Measurements from ENCODE around the gene RAB3B. TPM values are rescaled to one million over a fixed set of nuclear protein-coding genes. Genes with fewer than 3 reads are reported as not detected.
"Not testable (repeated sequence)": the region's sequence is repeated elsewhere in the genome, so short reads cannot be mapped to it uniquely, and the experiment has no call there.

Gene RAB3B
- total RNA-seq, 2 experiments from 2014 or later = 0.11 to 0.13 TPM

DNA sequence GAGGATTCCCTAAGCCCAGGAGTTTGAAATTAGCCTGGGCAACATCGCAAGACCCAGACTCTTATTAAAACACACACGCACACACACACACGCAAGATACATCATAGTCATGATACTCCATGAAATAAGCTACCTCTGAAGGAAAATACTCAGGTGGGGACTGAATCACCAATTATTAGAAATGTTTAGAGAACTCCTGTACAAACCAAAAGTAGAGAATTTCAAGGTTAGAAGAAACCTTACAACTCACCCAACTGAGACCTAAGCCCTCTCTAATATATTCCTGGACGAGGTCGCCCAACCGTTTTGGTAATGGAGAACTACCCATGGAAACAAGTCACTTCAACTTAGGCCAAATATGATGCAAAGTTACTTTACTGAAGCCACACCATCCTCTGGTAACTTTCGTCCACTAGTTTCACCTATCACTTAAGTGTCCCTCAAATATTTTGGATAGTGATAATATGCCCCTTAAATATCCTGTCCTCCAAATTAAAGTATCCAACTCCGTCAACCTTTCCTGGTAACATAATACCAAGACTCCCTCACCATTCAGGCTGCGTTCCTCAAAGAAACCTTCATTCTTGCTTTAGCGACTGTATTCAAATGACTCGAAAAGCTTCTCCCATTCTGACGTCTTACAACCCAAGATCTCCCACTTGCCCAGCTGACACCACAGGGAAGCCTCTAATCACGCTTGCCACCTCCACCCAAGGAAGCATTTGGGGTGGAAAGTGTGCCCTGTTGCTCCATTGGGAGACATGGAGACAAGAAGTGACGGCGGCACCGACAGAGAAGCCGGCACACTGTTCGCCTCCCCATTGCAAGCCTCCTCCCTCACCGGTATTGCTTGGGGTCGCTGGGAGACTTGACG is 112.8 kb downstream of the RAB3B start:
- Mint-ChIP-seq H3K27ac (no peak overlapping the region), H3K27me3 (peaks cover 2% of the 10 kb centered on the region), H3K4me1 (ENCODE audit: low read depth) (peaks cover 40% of the 10 kb centered on the region), H3K9me3 (no peaks in the 10 kb centered on the region), H3K36me3 (ENCODE audit: low read depth) (peaks cover 21% of the 10 kb centered on the region), H3K4me3 (no peak overlapping the region)
- TF ChIP-seq, protein P1, sequence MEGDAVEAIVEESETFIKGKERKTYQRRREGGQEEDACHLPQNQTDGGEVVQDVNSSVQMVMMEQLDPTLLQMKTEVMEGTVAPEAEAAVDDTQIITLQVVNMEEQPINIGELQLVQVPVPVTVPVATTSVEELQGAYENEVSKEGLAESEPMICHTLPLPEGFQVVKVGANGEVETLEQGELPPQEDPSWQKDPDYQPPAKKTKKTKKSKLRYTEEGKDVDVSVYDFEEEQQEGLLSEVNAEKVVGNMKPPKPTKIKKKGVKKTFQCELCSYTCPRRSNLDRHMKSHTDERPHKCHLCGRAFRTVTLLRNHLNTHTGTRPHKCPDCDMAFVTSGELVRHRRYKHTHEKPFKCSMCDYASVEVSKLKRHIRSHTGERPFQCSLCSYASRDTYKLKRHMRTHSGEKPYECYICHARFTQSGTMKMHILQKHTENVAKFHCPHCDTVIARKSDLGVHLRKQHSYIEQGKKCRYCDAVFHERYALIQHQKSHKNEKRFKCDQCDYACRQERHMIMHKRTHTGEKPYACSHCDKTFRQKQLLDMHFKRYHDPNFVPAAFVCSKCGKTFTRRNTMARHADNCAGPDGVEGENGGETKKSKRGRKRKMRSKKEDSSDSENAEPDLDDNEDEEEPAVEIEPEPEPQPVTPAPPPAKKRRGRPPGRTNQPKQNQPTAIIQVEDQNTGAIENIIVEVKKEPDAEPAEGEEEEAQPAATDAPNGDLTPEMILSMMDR (IDR thresholded peaks at IDR 0.05) = no peak
- no peak for ATAC-seq
- ChIA-PET CTCF (interaction anchor here (1.0 to 1.4 kb wide), 3 partner anchors 12 to 19 kb away, joined by 3 read pairs; no protein-coding TSS in a partner anchor), POLR2A (interaction anchor here (0.7 to 1.2 kb wide), 3 partner anchors 8 to 44 kb away, joined by 3 to 6 read pairs (median 3); no protein-coding TSS in a partner anchor)
- intact Hi-C loops (cut with micrococcal nuclease) = no loop called here
- DNase-seq = peak; percentile 22

DNA sequence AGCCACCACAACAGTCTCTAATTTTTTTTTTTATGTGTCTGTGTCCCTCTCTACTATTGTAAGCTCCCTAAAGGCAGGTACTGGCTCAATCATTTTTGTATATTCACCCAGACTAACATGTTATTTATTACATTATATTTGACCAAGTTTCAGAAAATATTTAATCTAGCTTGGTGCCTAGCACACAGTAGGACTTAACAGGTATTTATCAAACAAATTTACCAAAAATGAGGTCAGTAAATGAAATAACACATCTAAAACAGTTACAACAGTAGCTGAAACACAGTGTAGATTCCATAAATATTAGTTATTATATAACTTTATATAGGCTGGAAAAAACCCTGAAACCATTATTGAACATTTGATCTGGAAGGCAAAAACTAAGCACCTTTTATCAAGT is 114.7 kb downstream of the RAB3B start:
- TF ChIP-seq, protein P1 (IDR thresholded peaks at IDR 0.05) = no peak
- no peak for ATAC-seq
- Mint-ChIP-seq H3K36me3 (ENCODE audit: low read depth) (peaks cover 28% of the 10 kb centered on the region), H3K9me3 (no peaks in the 10 kb centered on the region), H3K4me3 (peak overlapping the region; percentile 63), H3K4me1 (ENCODE audit: low read depth) (peaks cover 54% of the 10 kb centered on the region), H3K27me3 (no peaks in the 10 kb centered on the region), H3K27ac (peak overlapping the region; percentile 25)
- CTCF ChIA-PET = interaction anchor here (1.3 to 1.5 kb wide), 2 partner anchors 16 to 21 kb away, joined by 3 to 4 read pairs; no protein-coding TSS in a partner anchor
- intact Hi-C loops (cut with micrococcal nuclease) = no loop called here
- DNase-seq = no peak
- POLR2A ChIA-PET = interaction anchor here (0.7 to 1.0 kb wide), 2 partner anchors 15 to 20 kb away, joined by 3 to 4 read pairs; no protein-coding TSS in a partner anchor

DNA sequence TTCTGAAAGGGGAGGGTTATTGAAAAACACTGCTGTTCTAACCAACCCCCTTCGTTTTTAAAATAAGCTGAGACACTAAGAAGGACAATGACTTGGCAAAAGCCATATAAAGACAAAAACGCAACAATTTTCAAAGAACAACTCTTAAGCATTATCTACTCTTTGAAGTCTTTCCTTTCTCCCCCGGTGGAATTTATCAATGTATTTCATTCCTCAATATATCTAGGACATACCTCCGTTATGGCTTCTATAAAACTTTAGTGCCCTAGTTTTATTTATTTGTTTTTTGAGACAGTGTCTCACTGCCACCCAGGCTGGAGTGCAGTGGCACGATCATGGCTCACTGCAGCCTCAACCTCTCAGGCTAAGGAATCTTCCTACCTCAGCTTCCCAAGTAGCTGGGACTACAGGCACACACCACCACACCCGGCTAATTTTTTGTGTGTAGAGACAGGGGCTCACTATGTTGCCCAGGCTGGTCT is 115.2 kb downstream of the RAB3B start:
- H3K27ac Mint-ChIP-seq = peak overlapping the region; percentile 25
- ChIA-PET CTCF (interaction anchor here (1.3 to 1.5 kb wide), 2 partner anchors 15 to 21 kb away, joined by 3 to 4 read pairs; no protein-coding TSS in a partner anchor), POLR2A (interaction anchor here (0.7 to 1.0 kb wide), 2 partner anchors 15 to 20 kb away, joined by 3 to 4 read pairs; no protein-coding TSS in a partner anchor)
- H3K4me1 Mint-ChIP-seq (ENCODE audit: low read depth) = peaks cover 58% of the 10 kb centered on the region
- H3K27me3 Mint-ChIP-seq = no peaks in the 10 kb centered on the region
- peaks cover 28% of the 10 kb centered on the region for H3K36me3 Mint-ChIP-seq (ENCODE audit: low read depth)
- peak overlapping the region; percentile 63 for H3K4me3 Mint-ChIP-seq
- DNase-seq = no peak
- ATAC-seq = no peak
- TF ChIP-seq, protein P1 (IDR thresholded peaks at IDR 0.05) = no peak
- intact Hi-C loops (cut with micrococcal nuclease) = no loop called here
- H3K9me3 Mint-ChIP-seq = no peaks in the 10 kb centered on the region

DNA sequence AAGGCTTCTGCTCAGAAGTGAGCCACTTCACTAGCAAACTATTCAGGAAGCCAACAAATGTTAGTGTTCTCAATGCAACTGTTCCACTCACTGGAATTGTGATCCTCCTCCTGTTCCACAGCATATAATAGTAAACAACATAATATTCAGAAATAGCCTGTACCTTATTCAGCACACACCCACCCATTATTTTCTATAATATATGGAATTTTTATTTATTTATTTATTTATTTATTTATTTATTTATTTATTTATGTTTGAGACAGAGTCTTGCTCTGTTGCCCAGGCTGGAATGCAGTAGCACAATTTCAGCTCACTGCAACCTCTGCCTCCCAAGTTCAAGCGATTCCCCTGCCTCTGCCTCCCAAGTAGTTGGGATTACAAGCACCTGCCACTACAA is 117.2 kb downstream of the RAB3B start:
- CTCF ChIA-PET; intact Hi-C loops (cut with micrococcal nuclease); H3K4me3 Mint-ChIP-seq: not testable (repeated sequence)

DNA sequence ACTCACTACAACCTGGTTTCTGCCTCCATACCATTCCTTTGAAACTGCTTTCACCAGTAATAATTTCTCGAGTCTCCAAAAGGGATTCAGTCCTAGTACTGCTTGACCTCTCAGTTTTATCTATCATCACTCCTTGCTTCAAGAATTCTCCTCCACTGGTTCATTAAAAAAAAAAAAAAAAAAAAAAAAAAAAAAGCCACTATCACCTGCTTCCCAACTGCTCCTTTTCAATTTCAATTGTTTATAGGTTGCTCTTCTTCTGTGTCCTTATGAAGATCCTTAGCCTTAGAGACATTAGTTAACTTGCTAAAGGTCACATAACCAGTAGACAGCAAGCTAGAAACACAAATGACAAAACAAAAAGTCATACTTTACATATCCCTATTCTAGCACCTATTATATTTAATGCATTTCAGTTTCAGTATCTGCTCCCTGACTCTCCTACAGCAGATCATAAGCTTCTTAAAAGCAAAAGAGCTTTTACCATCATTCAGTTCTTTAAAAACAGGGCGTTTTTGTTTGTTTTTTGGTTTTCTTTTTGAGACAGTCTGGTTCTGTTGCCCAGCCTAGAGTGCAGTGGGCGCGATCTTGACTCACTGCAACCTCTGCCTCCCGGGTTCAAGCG is 119.0 kb downstream of the RAB3B start:
- ATAC-seq (peak; percentile 47), DNase-seq (no peak)
- no peak overlapping the region for H3K4me3 Mint-ChIP-seq

More for the DNA sequence above, 117.2 kb downstream of the RAB3B start:
- H3K9me3 Mint-ChIP-seq, H3K27me3 Mint-ChIP-seq, DNase-seq, POLR2A ChIA-PET, ATAC-seq, H3K27ac Mint-ChIP-seq: not testable (repeated sequence)
- Mint-ChIP-seq H3K36me3 (ENCODE audit: low read depth) (peaks cover 28% of the 10 kb centered on the region), H3K4me1 (ENCODE audit: low read depth) (peaks cover 60% of the 10 kb centered on the region)

More for the DNA sequence above, 119.0 kb downstream of the RAB3B start:
- POLR2A ChIA-PET = interaction anchor here (0.6 to 1.2 kb wide), 2 partner anchors 11 to 43 kb away, joined by 3 to 5 read pairs; no protein-coding TSS in a partner anchor
- no peaks in the 10 kb centered on the region for H3K27me3 Mint-ChIP-seq
- TF ChIP-seq, protein P1 (IDR thresholded peaks at IDR 0.05) = no peak
- intact Hi-C loops (cut with micrococcal nuclease) = no loop called here
- peaks cover 27% of the 10 kb centered on the region for H3K36me3 Mint-ChIP-seq (ENCODE audit: low read depth)
- CTCF ChIA-PET = interaction anchor here (0.9 to 1.1 kb wide), 2 partner anchors 16 to 25 kb away, joined by 3 read pairs; no protein-coding TSS in a partner anchor
- peak overlapping the region; percentile 69 for H3K27ac Mint-ChIP-seq
- H3K9me3 Mint-ChIP-seq = no peaks in the 10 kb centered on the region
- H3K4me1 Mint-ChIP-seq (ENCODE audit: low read depth) = peaks cover 66% of the 10 kb centered on the region
